KMS-11 (cell line): Measurements from ENCODE around the gene TOX3.

ENCODE experiments used
- H2AFZ ChIP-seq: fragments of 200-600 bp; sonication (generic); 2 replicates; pipeline ENCODE4 v1.6.1; 2016; ENCODE audit warnings: antibody characterized with exemption, mixed run types, low read depth
- H3K27ac ChIP-seq: fragments of 200-600 bp; sonication (generic); 2 replicates; pipeline ENCODE4 v1.6.1; 2016; ENCODE audit warnings: mild to moderate bottlenecking, mixed run types
- H3K27me3 ChIP-seq: fragments of 200-600 bp; sonication (generic); 2 replicates; pipeline ENCODE4 v1.6.1; 2017; ENCODE audit warnings: mild to moderate bottlenecking, low read depth, mixed run types, moderate library complexity; ENCODE audit not compliant: insufficient read depth
- H3K36me3 ChIP-seq: fragments of 200-600 bp; sonication (generic); 2 replicates; pipeline ENCODE4 v1.6.1; 2017; ENCODE audit warnings: mild to moderate bottlenecking, mixed run types; ENCODE audit not compliant: insufficient read depth
- H3K4me1 ChIP-seq: fragments of 200-600 bp; sonication (generic); 2 replicates; pipeline ENCODE4 v1.6.1; 2016; ENCODE audit warnings: mild to moderate bottlenecking, low read depth, mixed run types; ENCODE audit not compliant: poor library complexity, severe bottlenecking
- H3K4me2 ChIP-seq: fragments of 200-600 bp; sonication (generic); 2 replicates; pipeline ENCODE4 v1.7.0; 2016; ENCODE audit warnings: mild to moderate bottlenecking, mixed run types
- H3K4me3 ChIP-seq: fragments of 200-600 bp; sonication (generic); IDR thresholded peaks from 2 replicates; pipeline ENCODE4 v1.6.1; 2017; ENCODE audit warnings: low read depth, low read length, mixed read lengths; ENCODE audit not compliant: insufficient read depth
- H3K79me2 ChIP-seq: fragments of 200-600 bp; sonication (generic); 2 replicates; pipeline ENCODE4 v1.6.1; 2016; ENCODE audit warnings: low read depth, mixed run types; ENCODE audit not compliant: insufficient read depth
- H3K9ac ChIP-seq: fragments of 200-600 bp; sonication (generic); 2 replicates; pipeline ENCODE4 v1.6.1; 2016; ENCODE audit warnings: mild to moderate bottlenecking, mixed run types
- H4K20me1 ChIP-seq: fragments of 200-600 bp; sonication (generic); 2 replicates; pipeline ENCODE4 v1.6.1; 2016; ENCODE audit warnings: mild to moderate bottlenecking, mixed run types; ENCODE audit not compliant: insufficient read depth
- CTCF ChIP-seq: fragments of 200-600 bp; sonication (generic); conservative IDR thresholded peaks from 2 replicates; pipeline ENCODE4 v1.6.1; 2017; ENCODE audit warnings: low read depth, mild to moderate bottlenecking, antibody characterized with exemption, low read length, moderate library complexity, mixed read lengths

Gene TOX3

GRCh38 chr16:52578829-52579498 lies 32.0 kb upstream of the TOX3 start:
- H3K4me2 ChIP-seq, result no peak overlapping the region
- H3K27ac ChIP-seq, result no peak overlapping the region
- no peak overlapping the region for H3K9ac ChIP-seq
- no peaks in the 10 kb centered on the region for H3K36me3 ChIP-seq
- no peak overlapping the region for H2AFZ ChIP-seq
- TF ChIP-seq CTCF, result no peak
- H3K27me3 ChIP-seq, result no peaks in the 10 kb centered on the region
- H3K4me1 ChIP-seq, result no peaks in the 10 kb centered on the region
- no peaks in the 10 kb centered on the region for H4K20me1 ChIP-seq
- no peaks in the 10 kb centered on the region for H3K79me2 ChIP-seq
- no peak overlapping the region for H3K4me3 ChIP-seq

- no peak overlapping the region for H3K27ac ChIP-seq
- H3K4me2 ChIP-seq, result no peak overlapping the region
- no peak overlapping the region for H2AFZ ChIP-seq
- no peaks in the 10 kb centered on the region for H4K20me1 ChIP-seq
- no peak overlapping the region for H3K9ac ChIP-seq
- H3K36me3 ChIP-seq, result no peaks in the 10 kb centered on the region
- H3K4me1 ChIP-seq, result no peaks in the 10 kb centered on the region
- no peaks in the 10 kb centered on the region for H3K27me3 ChIP-seq
- H3K4me3 ChIP-seq, result no peak overlapping the region
- TF ChIP-seq CTCF, result no peak
- H3K79me2 ChIP-seq, result no peaks in the 10 kb centered on the region
Measured at GRCh38 chr16:52578007-52578828, 31.3 kb upstream of the TOX3 start.

GRCh38 chr16:52577130-52577706 lies 30.3 kb upstream of the TOX3 start:
- TF ChIP-seq CTCF, result no peak
- Histone ChIP-seq H4K20me1 (no peaks in the 10 kb centered on the region), H3K9ac (no peak overlapping the region), H3K27ac (no peak overlapping the region), H3K4me2 (no peak overlapping the region), H3K4me1 (no peaks in the 10 kb centered on the region), H3K27me3 (no peaks in the 10 kb centered on the region), H2AFZ (no peak overlapping the region), H3K79me2 (no peaks in the 10 kb centered on the region), H3K4me3 (no peak overlapping the region), H3K36me3 (no peaks in the 10 kb centered on the region)

- H3K36me3 ChIP-seq, result no peaks in the 10 kb centered on the region
- H3K79me2 ChIP-seq, result no peaks in the 10 kb centered on the region
- H3K4me2 ChIP-seq, result no peak overlapping the region
- H3K4me1 ChIP-seq, result no peaks in the 10 kb centered on the region
- no peaks in the 10 kb centered on the region for H4K20me1 ChIP-seq
- H3K27me3 ChIP-seq, result no peaks in the 10 kb centered on the region
- no peak overlapping the region for H3K27ac ChIP-seq
- H3K9ac ChIP-seq, result no peak overlapping the region
- H3K4me3 ChIP-seq, result no peak overlapping the region
- TF ChIP-seq CTCF, result no peak
- no peak overlapping the region for H2AFZ ChIP-seq
Measured at GRCh38 chr16:52573365-52574299, 26.7 kb upstream of the TOX3 start.
